SK-N-MC (cell line): Measurements from ENCODE around the gene NADSYN1.

Experiments used
- EZH2 ChIP-seq: fragments of 200-600 bp; sonication (generic); IDR thresholded peaks from one replicate; pipeline ENCODE4 v1.6.1; 2017; ENCODE audit warnings: antibody characterized with exemption
- FOXP2 ChIP-seq: optimal IDR thresholded peaks from 2 replicates; pipeline ENCODE3; 2011; ENCODE audit warnings: mild to moderate bottlenecking, moderate library complexity; ENCODE audit not compliant: insufficient read depth; ENCODE audit errors: extremely low read length, control extremely low read depth
- POLR2AphosphoS5 ChIP-seq: IDR thresholded peaks from 2 replicates; pipeline ENCODE4 v1.6.1; 2012; ENCODE audit warnings: mild to moderate bottlenecking, low read depth, low read length, borderline replicate concordance

- TF ChIP-seq POLR2AphosphoS5 (no peak), EZH2 (no peak), FOXP2 (no peak)
These were observed 91.7 kb downstream of the NADSYN1 start for GRCh38 chr11:71544525-71545214.
